ENCODE measurements around the gene TRMT13.

TRMT13 gene

GRCh38 chr1:100142343-100142742 lies 9.4 kb downstream of the TRMT13 start:
- DNase-seq (ENCODE audit: low read depth), result no peak
- H3K4me3 ChIP-seq (ENCODE audit: low read depth, low read length), result no peak overlapping the region
- TF ChIP-seq POLR2A (IDR thresholded peaks at IDR 0.05; ENCODE audit: extremely low read depth, insufficient read length), result no peak
- no peak for TF ChIP-seq MYC (IDR thresholded peaks at IDR 0.05; ENCODE audit: low read depth, low read length)
- TF ChIP-seq MAX (IDR thresholded peaks at IDR 0.05; ENCODE audit: low read depth, low read length), result no peak
- no peak for TF ChIP-seq CTCF (IDR thresholded peaks at IDR 0.05; ENCODE audit: low read depth, low read length)

- TF ChIP-seq MAX (IDR thresholded peaks at IDR 0.05; ENCODE audit: low read depth, low read length) (no peak), POLR2A (IDR thresholded peaks at IDR 0.05; ENCODE audit: extremely low read depth, insufficient read length) (no peak), CTCF (IDR thresholded peaks at IDR 0.05; ENCODE audit: low read depth, low read length) (no peak), MYC (IDR thresholded peaks at IDR 0.05; ENCODE audit: low read depth, low read length) (no peak)
- no peak overlapping the region for H3K4me3 ChIP-seq (ENCODE audit: low read depth, low read length)
- DNase-seq (ENCODE audit: low read depth), result no peak
These were observed 12.2 kb downstream of the TRMT13 start for GRCh38 chr1:100145116-100145515.

- H3K4me3 ChIP-seq (ENCODE audit: low read depth, low read length), result no peak overlapping the region
- DNase-seq (ENCODE audit: low read depth), result no peak
- TF ChIP-seq POLR2A (IDR thresholded peaks at IDR 0.05; ENCODE audit: extremely low read depth, insufficient read length) (no peak), CTCF (IDR thresholded peaks at IDR 0.05; ENCODE audit: low read depth, low read length) (no peak), MAX (IDR thresholded peaks at IDR 0.05; ENCODE audit: low read depth, low read length) (no peak), MYC (IDR thresholded peaks at IDR 0.05; ENCODE audit: low read depth, low read length) (no peak)
These were observed 14.0 kb downstream of the TRMT13 start for GRCh38 chr1:100146958-100147357.

DNA sequence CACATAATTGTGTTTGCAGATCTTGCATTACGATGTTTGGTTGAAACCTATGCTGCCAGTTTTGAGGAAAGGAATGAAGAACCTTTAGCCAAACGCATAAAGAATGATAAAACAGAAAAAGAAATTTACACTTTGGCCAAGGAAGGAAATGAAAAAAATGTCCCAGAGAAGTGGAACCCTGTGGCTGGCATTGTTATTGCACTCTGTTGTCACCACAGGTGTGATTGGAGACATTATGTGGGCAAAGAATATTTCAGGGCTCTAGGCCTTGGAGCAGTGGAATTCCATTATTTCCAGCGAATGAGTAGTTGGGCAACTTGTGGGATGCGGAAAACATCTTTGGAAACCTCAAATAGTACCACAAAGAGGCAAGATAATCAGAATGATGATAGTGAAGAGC lies 14.9 kb downstream of the TRMT13 start:
- no peak overlapping the region for H3K4me3 ChIP-seq (ENCODE audit: low read depth, low read length)
- DNase-seq (ENCODE audit: low read depth), result no peak
- TF ChIP-seq MYC (IDR thresholded peaks at IDR 0.05; ENCODE audit: low read depth, low read length), result no peak
- no peak for TF ChIP-seq POLR2A (IDR thresholded peaks at IDR 0.05; ENCODE audit: extremely low read depth, insufficient read length)
- no peak for TF ChIP-seq MAX (IDR thresholded peaks at IDR 0.05; ENCODE audit: low read depth, low read length)
- no peak for TF ChIP-seq CTCF (IDR thresholded peaks at IDR 0.05; ENCODE audit: low read depth, low read length)

DNA sequence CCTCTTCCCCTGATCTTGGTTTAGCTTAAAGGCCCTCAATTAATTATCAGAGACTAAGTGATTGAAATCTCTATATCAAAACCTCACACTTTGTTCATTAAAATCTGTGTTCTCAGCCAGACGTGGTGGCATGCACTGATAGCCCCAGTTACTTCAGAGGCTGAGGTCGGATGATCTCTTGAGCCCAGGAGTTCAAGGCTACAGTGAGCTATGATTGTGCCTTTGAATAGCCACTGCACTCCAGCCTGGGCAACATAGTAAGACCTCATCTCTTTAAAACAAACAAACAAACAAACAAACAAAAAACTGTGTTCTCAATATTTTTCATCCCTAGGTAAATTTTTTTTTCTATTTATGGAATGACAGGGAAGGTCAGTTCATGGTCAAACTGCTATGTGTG lies 18.7 kb downstream of the TRMT13 start:
- no peak for DNase-seq (ENCODE audit: low read depth)
- TF ChIP-seq MAX (IDR thresholded peaks at IDR 0.05; ENCODE audit: low read depth, low read length) (no peak), POLR2A (IDR thresholded peaks at IDR 0.05; ENCODE audit: extremely low read depth, insufficient read length) (no peak), CTCF (IDR thresholded peaks at IDR 0.05; ENCODE audit: low read depth, low read length) (no peak), MYC (IDR thresholded peaks at IDR 0.05; ENCODE audit: low read depth, low read length) (no peak)
- H3K4me3 ChIP-seq (ENCODE audit: low read depth, low read length), result no peak overlapping the region

- H3K4me3 ChIP-seq (ENCODE audit: low read depth, low read length), result no peak overlapping the region
- DNase-seq (ENCODE audit: low read depth), result no peak
- no peak for TF ChIP-seq POLR2A (IDR thresholded peaks at IDR 0.05; ENCODE audit: extremely low read depth, insufficient read length)
These were observed 19.3 kb downstream of the TRMT13 start for GRCh38 chr1:100152271-100152670.

Data from NB4 (cell line).